ENCODE data around the gene BBS7.

Gene BBS7

DNA sequence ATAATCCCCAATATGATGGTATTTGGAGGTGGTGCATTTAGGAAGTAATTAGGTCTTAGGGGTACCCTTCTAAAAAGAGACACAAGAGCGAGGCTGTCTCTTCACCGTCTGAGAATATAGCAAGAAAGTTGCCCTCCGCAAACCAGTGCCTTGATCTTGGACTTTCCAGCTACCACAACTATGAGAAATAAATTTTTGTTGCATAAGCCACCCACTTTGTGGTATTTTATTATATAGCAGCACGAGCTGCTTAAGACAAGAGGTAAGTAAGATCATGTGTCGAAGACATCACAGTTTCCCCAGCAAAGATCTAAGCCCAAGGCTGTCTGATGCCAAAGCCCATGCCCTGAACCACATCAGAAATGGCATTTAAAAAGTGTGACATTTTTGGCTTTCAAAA is 78.8 kb downstream of the BBS7 start:
- DNase-seq (ENCODE audit: low spot score) = no peak

DNA sequence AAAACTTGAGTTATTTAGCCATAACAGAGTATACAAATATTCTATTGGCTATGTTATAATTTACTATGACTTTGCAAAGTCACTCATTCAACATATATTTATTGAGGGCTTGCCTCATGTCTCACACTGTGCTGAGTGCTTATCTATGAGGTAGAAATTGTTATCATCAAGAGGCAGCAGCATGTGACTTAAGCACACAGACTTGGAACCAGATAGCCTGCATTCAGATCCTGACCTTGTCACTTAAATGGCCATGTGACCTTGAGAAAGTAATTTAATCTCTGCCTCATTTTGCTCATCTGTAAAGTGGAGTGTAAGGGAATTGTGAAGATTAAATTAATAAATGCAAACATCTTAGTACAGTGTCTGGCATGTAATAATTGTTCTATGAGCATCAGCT is 79.3 kb downstream of the BBS7 start:
- DNase-seq (ENCODE audit: low spot score) = no peak

- no peak for DNase-seq (ENCODE audit: low spot score)
Measured at GRCh38 chr4:121789960-121790829, 80.1 kb downstream of the BBS7 start.

DNA sequence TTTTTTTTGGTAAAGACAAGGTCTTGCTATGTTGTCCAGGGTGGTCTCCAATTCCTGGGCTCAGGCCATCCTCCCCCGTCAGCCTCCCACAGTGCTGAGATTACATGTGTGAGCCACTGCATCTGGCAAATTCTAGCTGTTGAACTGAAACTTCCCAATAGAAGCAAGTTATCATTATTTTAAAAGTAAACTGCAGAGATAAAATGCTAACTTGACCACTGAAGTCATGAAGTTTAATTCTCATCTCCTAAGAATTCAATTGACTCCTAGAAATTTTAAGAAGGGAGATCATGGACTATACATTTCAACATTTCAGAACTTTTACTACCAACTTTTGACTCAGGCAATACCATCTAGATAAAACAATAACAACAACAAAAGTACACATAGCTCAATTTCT is 80.8 kb downstream of the BBS7 start:
- DNase-seq (ENCODE audit: low spot score) = no peak

DNA sequence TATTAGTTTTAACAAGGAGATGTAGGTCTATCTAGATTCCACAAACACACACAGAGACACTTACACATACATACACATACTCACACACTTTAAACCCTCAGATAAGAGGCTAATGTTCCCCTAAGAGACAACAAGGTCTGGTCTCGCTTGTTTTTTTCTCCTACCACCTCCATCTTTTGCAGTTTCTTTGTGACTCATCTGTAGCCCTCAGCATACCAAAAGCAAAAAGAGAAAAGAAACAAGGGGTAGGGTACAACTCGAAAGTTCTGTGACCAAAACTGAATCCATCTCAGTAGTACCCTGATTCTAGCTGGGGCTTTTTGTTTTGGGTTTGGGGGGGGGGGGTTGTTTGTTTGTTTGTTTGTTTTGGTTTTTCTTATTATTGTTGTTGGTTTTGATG is 81.4 kb downstream of the BBS7 start:
- DNase-seq (ENCODE audit: low spot score) = no peak

- no peak for DNase-seq (ENCODE audit: low spot score)
Measured at GRCh38 chr4:121786221-121786620, 84.1 kb downstream of the BBS7 start.

- no peak for DNase-seq (ENCODE audit: low spot score)
Measured at GRCh38 chr4:121785479-121785878, 84.8 kb downstream of the BBS7 start.

DNA sequence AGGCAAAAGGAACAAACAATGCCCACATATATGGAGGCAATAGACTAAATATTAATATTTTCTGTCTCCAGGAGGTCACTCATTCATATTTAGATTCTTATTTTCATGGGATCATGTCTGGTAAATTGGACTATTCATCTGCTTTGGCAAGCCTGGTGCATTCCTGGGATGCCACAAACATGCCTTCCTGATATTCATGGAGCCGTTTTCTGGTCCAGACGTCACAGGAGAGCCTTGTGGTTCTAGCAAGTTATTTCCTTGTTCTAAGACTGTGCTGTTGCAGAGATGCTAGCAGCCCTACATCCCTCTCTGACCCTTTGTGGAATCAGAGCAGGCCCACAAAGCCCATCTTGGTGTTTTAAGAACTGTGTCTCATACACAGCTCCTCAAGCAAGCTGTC is 85.3 kb downstream of the BBS7 start:
- no peak for DNase-seq (ENCODE audit: low spot score)

- no peak for DNase-seq (ENCODE audit: low spot score)
Measured at GRCh38 chr4:121784401-121784800, 85.9 kb downstream of the BBS7 start.

DNA sequence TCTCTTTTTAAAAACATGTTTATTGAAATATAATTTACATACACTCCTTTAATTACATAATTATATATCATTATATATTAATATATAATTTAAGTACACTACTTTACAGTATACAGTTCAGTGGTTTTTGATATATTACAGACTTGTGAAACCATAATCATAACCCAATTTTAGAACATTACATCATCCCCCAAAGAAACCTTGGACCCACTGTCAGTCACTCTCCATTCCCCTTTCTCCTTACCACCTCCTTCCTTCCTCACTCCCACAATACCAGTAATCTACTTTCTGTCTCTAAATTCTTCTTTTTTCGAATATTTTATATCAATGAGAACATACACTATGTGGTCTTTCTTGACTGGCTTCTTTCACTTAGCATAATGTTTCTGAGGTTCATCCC is 87.1 kb downstream of the BBS7 start:
- no peak for DNase-seq (ENCODE audit: low spot score)

- no peak for DNase-seq (ENCODE audit: low spot score)
Measured at GRCh38 chr4:121778991-121779628, 91.2 kb downstream of the BBS7 start.

DNA sequence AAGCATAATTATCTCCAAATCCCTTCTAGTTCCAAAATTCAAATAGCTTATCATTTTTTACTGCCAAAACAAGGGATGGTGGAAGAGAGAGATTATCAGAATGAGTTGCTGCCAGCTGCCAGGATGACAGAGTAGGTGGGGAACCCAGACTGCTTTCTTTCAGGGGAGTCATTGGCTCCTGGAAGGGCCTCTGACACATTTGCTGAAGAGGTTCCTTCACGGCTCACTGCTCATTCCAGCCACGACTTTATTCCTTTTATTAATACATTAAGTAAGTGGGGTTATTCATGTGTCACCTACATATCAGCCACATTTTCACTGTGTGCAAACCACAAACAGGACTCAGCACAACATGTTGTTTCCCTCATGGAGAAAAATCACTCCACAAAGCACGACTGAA is 92.6 kb downstream of the BBS7 start:
- DNase-seq (ENCODE audit: low spot score) = no peak

DNA sequence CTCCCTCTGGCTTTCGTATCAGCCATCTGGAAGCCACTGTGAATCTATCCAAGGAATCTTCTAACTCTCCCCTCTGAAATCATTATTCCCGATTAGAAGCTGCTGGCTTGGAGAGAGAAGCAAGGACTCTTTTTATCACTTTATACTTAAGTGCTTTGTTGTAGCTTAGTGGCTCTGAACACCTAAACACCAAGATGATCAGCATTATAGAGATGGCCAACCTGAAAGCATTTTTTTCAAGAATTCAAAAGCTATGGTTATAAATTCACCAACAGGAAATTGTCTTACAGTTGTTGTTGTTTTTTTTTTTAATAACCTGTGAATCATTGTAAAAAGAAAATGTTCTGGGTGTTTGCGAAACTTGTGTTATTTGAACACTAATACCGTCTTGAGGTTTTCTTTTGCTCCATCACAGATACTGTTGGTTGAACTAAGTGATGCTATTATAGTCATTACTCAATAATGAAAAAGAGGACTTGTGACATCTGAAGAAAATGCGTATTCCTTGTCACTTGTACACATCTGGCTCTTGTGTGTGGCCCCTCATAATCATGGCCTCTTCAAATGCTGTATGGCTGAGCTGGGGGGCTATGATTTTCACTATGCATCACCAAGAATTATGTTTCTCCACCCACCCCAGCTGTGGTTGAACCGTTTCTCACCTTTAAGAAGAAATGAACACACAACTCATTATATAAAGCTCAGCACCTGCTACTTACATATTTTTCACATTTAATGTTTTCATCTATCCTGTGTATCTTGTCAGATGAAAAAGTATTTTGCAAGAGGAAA is 93.5 kb downstream of the BBS7 start:
- no peak for DNase-seq (ENCODE audit: low spot score)

All from pons (tissue), 1 donor.